ENCODE results near the gene WDFY2.

WDFY2 gene

DNA sequence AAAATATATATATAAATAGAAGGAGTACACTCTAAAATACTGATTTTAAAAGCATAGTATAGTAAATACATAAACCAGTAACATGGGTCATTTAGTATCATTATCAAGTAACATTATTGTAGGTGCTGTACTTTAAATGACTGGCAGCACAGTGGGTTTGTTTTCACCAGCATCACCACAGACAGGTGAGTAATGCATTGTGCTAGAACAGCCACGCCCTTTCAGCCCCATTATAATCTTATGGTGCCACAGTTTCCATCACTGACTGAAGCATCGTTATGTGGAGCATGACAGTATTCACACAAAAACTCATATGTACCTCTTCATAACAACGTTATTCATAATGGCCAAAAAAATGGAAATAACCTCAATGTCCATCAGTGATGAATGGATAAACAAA lies 131.4 kb downstream of the WDFY2 start:
- Histone ChIP-seq H3K9me3 (ENCODE audit: control insufficient read depth in 5 of 5, low read length in 5 of 5) (no peaks in the 10 kb centered on the region), H3K4me1 (ENCODE audit: control insufficient read depth in 5 of 5, insufficient read depth in 5 of 5, low read length in 5 of 5) (no peaks in the 10 kb centered on the region), H3K27ac (ENCODE audit: low read depth, low read length) (no peak overlapping the region), H3K36me3 (ENCODE audit: control insufficient read depth in 5 of 5, insufficient read depth in 5 of 5, low read length in 5 of 5) (peaks cover 0 to 5% (median 0%) of the 10 kb centered on the region in 5 donors), H3K4me3 (ENCODE audit: low read depth in 1 of 5, low read length in 5 of 5) (no peak overlapping the region), H3K27me3 (ENCODE audit: control insufficient read depth in 5 of 5, insufficient read depth in 4 of 5, low read length in 5 of 5) (no peaks in the 10 kb centered on the region), H3K9ac (ENCODE audit: low read length in 5 of 5) (no peak overlapping the region)

DNA sequence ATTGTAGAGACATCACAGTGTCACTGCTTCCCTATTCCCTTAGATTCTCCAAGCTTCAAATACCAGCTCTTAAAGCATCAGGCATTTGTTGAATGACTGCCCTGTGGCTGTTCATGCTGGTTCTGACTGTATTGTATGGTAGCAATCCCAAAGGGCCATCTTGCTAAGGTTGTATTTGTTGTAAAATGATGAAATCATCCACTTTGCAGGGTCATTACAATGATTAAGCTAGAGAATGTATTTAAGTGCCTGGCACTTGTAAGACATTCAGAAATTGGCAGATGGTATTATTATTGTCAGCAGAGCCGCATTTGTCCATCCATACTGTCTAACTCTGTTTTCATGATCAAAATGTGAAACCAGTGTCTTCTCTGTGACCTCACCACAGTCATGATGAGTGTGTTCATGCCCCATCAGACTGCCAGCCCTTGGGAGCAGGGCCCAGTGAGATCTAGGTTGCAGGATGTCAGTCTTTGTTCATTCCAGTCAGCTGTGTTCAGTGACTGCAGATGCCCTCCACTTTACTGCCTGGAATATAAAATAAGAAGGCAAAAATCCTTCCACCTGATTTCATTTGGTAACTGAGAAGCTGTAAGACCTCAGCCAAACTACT lies 133.6 kb downstream of the WDFY2 start:
- Histone ChIP-seq H3K9ac (ENCODE audit: low read length in 5 of 5) (no peak overlapping the region), H3K27me3 (ENCODE audit: control insufficient read depth in 5 of 5, insufficient read depth in 4 of 5, low read length in 5 of 5) (no peaks in the 10 kb centered on the region), H3K9me3 (ENCODE audit: control insufficient read depth in 5 of 5, low read length in 5 of 5) (no peaks in the 10 kb centered on the region), H3K4me1 (ENCODE audit: control insufficient read depth in 5 of 5, insufficient read depth in 5 of 5, low read length in 5 of 5) (peaks cover 0 to 15% (median 3%) of the 10 kb centered on the region in 5 donors), H3K4me3 (ENCODE audit: low read depth in 1 of 5, low read length in 5 of 5) (no peak overlapping the region), H3K27ac (ENCODE audit: low read depth, low read length) (no peak overlapping the region), H3K36me3 (ENCODE audit: control insufficient read depth in 5 of 5, insufficient read depth in 5 of 5, low read length in 5 of 5) (peaks cover 0 to 5% (median 2%) of the 10 kb centered on the region in 5 donors)

DNA sequence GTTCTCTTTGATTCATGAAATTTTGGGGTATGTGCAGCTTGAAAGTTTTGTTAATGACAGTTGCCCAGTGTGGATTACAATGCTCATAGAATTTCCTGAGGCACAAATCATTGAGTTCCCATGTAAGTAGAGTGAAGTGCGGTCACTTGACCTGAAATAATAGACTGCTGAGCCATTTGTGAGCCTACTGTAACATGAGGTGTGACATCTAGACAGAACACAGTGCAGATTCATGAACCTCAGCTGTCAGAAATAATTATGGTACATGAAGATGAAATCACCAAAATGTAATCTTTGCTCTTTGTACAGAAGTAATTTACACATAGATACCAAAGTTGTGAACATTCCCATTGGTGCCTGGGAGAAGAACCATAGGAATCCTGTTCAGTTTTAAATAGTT lies 135.1 kb downstream of the WDFY2 start:
- H3K27me3 ChIP-seq (ENCODE audit: control insufficient read depth in 5 of 5, insufficient read depth in 4 of 5, low read length in 5 of 5) = no peaks in the 10 kb centered on the region
- H3K9me3 ChIP-seq (ENCODE audit: control insufficient read depth in 5 of 5, low read length in 5 of 5) = no peaks in the 10 kb centered on the region
- no peak overlapping the region for H3K27ac ChIP-seq (ENCODE audit: low read depth, low read length)
- H3K36me3 ChIP-seq (ENCODE audit: control insufficient read depth in 5 of 5, insufficient read depth in 5 of 5, low read length in 5 of 5) = peaks cover 0 to 5% (median 2%) of the 10 kb centered on the region in 5 donors
- H3K4me1 ChIP-seq (ENCODE audit: control insufficient read depth in 5 of 5, insufficient read depth in 5 of 5, low read length in 5 of 5) = peaks cover 0 to 15% (median 3%) of the 10 kb centered on the region in 5 donors
- no peak overlapping the region for H3K4me3 ChIP-seq (ENCODE audit: low read depth in 1 of 5, low read length in 5 of 5)
- H3K9ac ChIP-seq (ENCODE audit: low read length in 5 of 5) = no peak overlapping the region

GRCh38 chr13:51721496-51721895 lies 137.2 kb downstream of the WDFY2 start:
- H3K9ac ChIP-seq (ENCODE audit: low read length in 5 of 5) = no peak overlapping the region
- peaks cover 0 to 17% (median 5%) of the 10 kb centered on the region in 5 donors for H3K4me1 ChIP-seq (ENCODE audit: control insufficient read depth in 5 of 5, insufficient read depth in 5 of 5, low read length in 5 of 5)
- H3K4me3 ChIP-seq (ENCODE audit: low read depth in 1 of 5, low read length in 5 of 5) = no peak overlapping the region
- H3K27me3 ChIP-seq (ENCODE audit: control insufficient read depth in 5 of 5, insufficient read depth in 4 of 5, low read length in 5 of 5) = no peaks in the 10 kb centered on the region
- H3K36me3 ChIP-seq (ENCODE audit: control insufficient read depth in 5 of 5, insufficient read depth in 5 of 5, low read length in 5 of 5) = peaks cover 0 to 10% (median 2%) of the 10 kb centered on the region in 5 donors
- H3K9me3 ChIP-seq (ENCODE audit: control insufficient read depth in 5 of 5, low read length in 5 of 5) = no peaks in the 10 kb centered on the region
- peak overlapping the region; percentile 66 for H3K27ac ChIP-seq (ENCODE audit: low read depth, low read length)

DNA sequence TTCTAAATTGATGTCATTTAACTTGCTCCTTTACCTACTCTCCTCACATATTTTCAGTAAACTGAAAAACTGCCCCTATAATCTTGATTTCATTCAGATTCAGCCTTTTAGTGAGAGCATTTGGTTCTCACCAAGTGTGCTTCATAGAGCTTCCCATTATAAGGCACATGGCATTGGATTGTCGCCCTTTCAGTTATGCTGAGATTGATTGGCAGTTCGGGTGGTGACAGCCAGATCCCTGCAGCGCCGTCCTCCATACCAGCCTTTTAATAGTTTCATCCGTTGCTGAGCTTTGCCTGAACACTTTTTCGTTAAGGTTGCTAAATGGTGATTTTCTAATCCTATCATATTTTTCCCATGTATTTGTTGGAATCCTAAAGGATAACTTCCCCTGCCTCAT lies 139.3 kb downstream of the WDFY2 start:
- Histone ChIP-seq H3K27me3 (ENCODE audit: control insufficient read depth in 5 of 5, insufficient read depth in 4 of 5, low read length in 5 of 5) (no peaks in the 10 kb centered on the region), H3K4me1 (ENCODE audit: control insufficient read depth in 5 of 5, insufficient read depth in 5 of 5, low read length in 5 of 5) (peaks cover 0 to 23% (median 8%) of the 10 kb centered on the region in 5 donors), H3K27ac (ENCODE audit: low read depth, low read length) (no peak overlapping the region), H3K36me3 (ENCODE audit: control insufficient read depth in 5 of 5, insufficient read depth in 5 of 5, low read length in 5 of 5) (peaks cover 0 to 11% (median 7%) of the 10 kb centered on the region in 5 donors), H3K9me3 (ENCODE audit: control insufficient read depth in 5 of 5, low read length in 5 of 5) (no peaks in the 10 kb centered on the region), H3K9ac (ENCODE audit: low read length in 5 of 5) (no peak overlapping the region), H3K4me3 (ENCODE audit: low read depth in 1 of 5, low read length in 5 of 5) (no peak overlapping the region)

- Histone ChIP-seq H3K36me3 (ENCODE audit: control insufficient read depth in 5 of 5, insufficient read depth in 5 of 5, low read length in 5 of 5) (peaks cover 0 to 10% (median 6%) of the 10 kb centered on the region in 5 donors), H3K9ac (ENCODE audit: low read length in 5 of 5) (no peak overlapping the region), H3K4me1 (ENCODE audit: control insufficient read depth in 5 of 5, insufficient read depth in 5 of 5, low read length in 5 of 5) (peaks cover 0 to 32% (median 16%) of the 10 kb centered on the region in 5 donors), H3K4me3 (ENCODE audit: low read depth in 1 of 5, low read length in 5 of 5) (no peak overlapping the region), H3K27me3 (ENCODE audit: control insufficient read depth in 5 of 5, insufficient read depth in 4 of 5, low read length in 5 of 5) (no peaks in the 10 kb centered on the region), H3K9me3 (ENCODE audit: control insufficient read depth in 5 of 5, low read length in 5 of 5) (no peaks in the 10 kb centered on the region), H3K27ac (ENCODE audit: low read depth, low read length) (no peak overlapping the region)
Observed at GRCh38 chr13:51724721-51725120, 140.5 kb downstream of the WDFY2 start.

DNA sequence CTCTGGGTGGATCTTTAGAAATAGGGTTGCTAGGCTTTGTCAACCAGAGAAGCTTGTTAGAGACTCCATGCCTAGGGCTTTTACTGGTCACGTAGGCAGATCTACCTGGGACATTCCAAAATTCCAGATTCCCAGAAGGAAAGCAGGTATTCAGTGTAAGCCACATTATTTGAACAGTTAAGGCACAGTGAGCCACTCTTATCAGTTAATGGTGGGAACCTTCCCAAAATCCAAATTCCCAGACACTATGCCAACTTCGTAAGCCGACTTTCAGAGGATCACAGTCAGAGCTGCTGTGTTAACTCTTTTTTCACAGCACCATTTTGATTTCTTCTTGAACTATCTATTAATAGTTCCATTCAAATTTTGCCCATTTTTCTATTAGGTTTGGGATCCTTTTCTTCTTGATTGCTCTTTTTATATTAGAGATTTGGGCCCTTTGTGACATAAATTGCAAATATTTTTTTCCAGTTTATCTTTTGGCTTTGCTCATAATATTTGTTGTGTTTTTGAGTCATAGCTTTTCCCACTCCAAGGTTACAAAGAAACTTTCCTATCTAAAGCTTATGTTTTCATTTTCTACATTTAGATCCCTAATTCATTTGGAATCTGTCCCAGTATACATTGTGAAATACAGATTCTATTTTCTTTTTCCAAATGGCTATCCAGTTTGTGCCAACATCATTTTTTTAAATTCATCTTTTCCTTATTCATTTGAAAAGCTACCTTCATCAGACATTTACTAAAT lies 142.4 kb downstream of the WDFY2 start:
- Histone ChIP-seq H3K27me3 (ENCODE audit: control insufficient read depth in 5 of 5, insufficient read depth in 4 of 5, low read length in 5 of 5) (no peaks in the 10 kb centered on the region), H3K36me3 (ENCODE audit: control insufficient read depth in 5 of 5, insufficient read depth in 5 of 5, low read length in 5 of 5) (peaks cover 0 to 9% (median 8%) of the 10 kb centered on the region in 5 donors), H3K4me1 (ENCODE audit: control insufficient read depth in 5 of 5, insufficient read depth in 5 of 5, low read length in 5 of 5) (peaks cover 10 to 42% (median 31%) of the 10 kb centered on the region in 5 donors), H3K27ac (ENCODE audit: low read depth, low read length) (no peak overlapping the region), H3K9ac (ENCODE audit: low read length in 5 of 5) (no peak overlapping the region), H3K4me3 (ENCODE audit: low read depth in 1 of 5, low read length in 5 of 5) (no peak overlapping the region), H3K9me3 (ENCODE audit: control insufficient read depth in 5 of 5, low read length in 5 of 5) (no peaks in the 10 kb centered on the region)

DNA sequence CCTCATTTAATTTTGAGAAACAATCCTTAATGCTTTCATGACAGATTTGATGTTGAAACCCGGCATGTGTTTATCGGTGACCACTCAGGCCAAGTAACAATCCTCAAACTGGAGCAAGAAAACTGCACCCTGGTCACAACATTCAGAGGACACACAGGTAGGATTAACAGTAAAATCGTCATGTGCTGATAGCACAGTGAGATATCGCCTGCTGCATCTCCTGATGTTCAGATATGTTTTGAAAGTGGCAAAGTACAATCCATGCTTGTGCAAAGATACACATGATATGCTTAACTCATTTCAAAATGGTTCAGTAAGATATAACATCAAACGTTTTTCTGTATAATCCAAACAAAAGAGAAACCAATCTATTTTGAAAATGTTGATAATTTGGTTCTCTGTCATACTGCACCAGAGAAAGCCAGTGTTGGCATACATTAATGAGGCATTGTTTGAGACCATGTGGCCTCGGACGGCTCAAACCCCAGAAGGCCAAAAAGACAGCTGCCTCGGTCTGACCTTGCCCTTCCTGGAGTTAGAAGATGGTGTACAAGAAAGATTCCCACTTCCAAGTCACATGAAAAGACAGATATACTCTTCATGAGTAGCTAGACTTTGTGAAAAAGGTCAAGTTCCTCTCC lies 143.5 kb downstream of the WDFY2 start:
- no peak overlapping the region for H3K27ac ChIP-seq (ENCODE audit: low read depth, low read length)
- peaks cover 10 to 43% (median 32%) of the 10 kb centered on the region in 5 donors for H3K4me1 ChIP-seq (ENCODE audit: control insufficient read depth in 5 of 5, insufficient read depth in 5 of 5, low read length in 5 of 5)

DNA sequence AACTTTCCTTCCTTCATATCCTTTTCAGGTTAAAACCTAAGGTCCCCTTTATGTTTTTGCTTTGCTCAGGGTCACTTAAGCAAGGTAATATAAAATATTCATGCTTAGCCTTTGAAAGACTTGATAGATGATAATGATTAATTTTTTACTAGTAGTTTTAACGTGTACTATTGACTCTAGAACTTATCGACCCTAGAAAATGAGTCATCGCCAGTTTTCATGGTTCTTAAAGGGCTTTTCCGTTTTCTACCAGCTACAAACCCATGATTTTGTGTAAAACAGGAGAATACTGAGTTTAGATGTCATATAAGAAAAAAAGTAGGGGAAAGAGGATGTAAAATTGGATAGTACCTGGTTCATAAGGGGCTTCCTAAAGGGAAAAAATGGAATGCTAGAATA lies 144.0 kb downstream of the WDFY2 start:
- no peak overlapping the region for H3K27ac ChIP-seq (ENCODE audit: low read depth, low read length)
- peaks cover 10 to 43% (median 32%) of the 10 kb centered on the region in 5 donors for H3K4me1 ChIP-seq (ENCODE audit: control insufficient read depth in 5 of 5, insufficient read depth in 5 of 5, low read length in 5 of 5)

More for the DNA sequence above, 143.5 kb downstream of the WDFY2 start:
- Histone ChIP-seq H3K36me3 (ENCODE audit: control insufficient read depth in 5 of 5, insufficient read depth in 5 of 5, low read length in 5 of 5) (peaks cover 0 to 9% (median 8%) of the 10 kb centered on the region in 5 donors), H3K27me3 (ENCODE audit: control insufficient read depth in 5 of 5, insufficient read depth in 4 of 5, low read length in 5 of 5) (no peaks in the 10 kb centered on the region), H3K9ac (ENCODE audit: low read length in 5 of 5) (no peak overlapping the region), H3K4me3 (ENCODE audit: low read depth in 1 of 5, low read length in 5 of 5) (no peak overlapping the region), H3K9me3 (ENCODE audit: control insufficient read depth in 5 of 5, low read length in 5 of 5) (no peaks in the 10 kb centered on the region)

GRCh38 chr13:51728972-51729371 lies 144.7 kb downstream of the WDFY2 start:
- H3K27ac ChIP-seq (ENCODE audit: low read depth, low read length) = peak overlapping the region; percentile 96
- H3K27me3 ChIP-seq (ENCODE audit: control insufficient read depth in 5 of 5, insufficient read depth in 4 of 5, low read length in 5 of 5) = no peaks in the 10 kb centered on the region
- H3K9me3 ChIP-seq (ENCODE audit: control insufficient read depth in 5 of 5, low read length in 5 of 5) = no peaks in the 10 kb centered on the region
- H3K4me1 ChIP-seq (ENCODE audit: control insufficient read depth in 5 of 5, insufficient read depth in 5 of 5, low read length in 5 of 5) = peaks cover 13 to 50% (median 39%) of the 10 kb centered on the region in 5 donors
- peaks cover 0 to 9% (median 8%) of the 10 kb centered on the region in 5 donors for H3K36me3 ChIP-seq (ENCODE audit: control insufficient read depth in 5 of 5, insufficient read depth in 5 of 5, low read length in 5 of 5)
- no peak overlapping the region for H3K9ac ChIP-seq (ENCODE audit: low read length in 5 of 5)
- no peak overlapping the region for H3K4me3 ChIP-seq (ENCODE audit: low read depth in 1 of 5, low read length in 5 of 5)

More for the DNA sequence above, 144.0 kb downstream of the WDFY2 start:
- Histone ChIP-seq H3K9me3 (ENCODE audit: control insufficient read depth in 5 of 5, low read length in 5 of 5) (no peaks in the 10 kb centered on the region), H3K27me3 (ENCODE audit: control insufficient read depth in 5 of 5, insufficient read depth in 4 of 5, low read length in 5 of 5) (no peaks in the 10 kb centered on the region), H3K36me3 (ENCODE audit: control insufficient read depth in 5 of 5, insufficient read depth in 5 of 5, low read length in 5 of 5) (peaks cover 0 to 9% (median 8%) of the 10 kb centered on the region in 5 donors), H3K9ac (ENCODE audit: low read length in 5 of 5) (no peak overlapping the region), H3K4me3 (ENCODE audit: low read depth in 1 of 5, low read length in 5 of 5) (no peak overlapping the region)
